Natural killer cell (primary cell): ENCODE results near the gene TRAK1. TPM values are rescaled to one million over a fixed set of nuclear protein-coding genes. Genes with fewer than 3 reads are reported as not detected.

Experiments used
- ATAC-seq, 3 donors: fragments of 150-1000 bp in 2 of 3; fragments of 200-7000 bp in 1 of 3; cut with Tn5 transposase; 1 replicate in 1 of 3; 2 replicates in 2 of 3; pipeline ENCODE4 v1.10.0; 2021; ENCODE audit warnings: mild to moderate bottlenecking in 2 of 3, moderate library complexity in 2 of 3
- DNase-seq, 2 donors: peaks; one replicate each; pipeline versions ENCODE4 v3.0.0 to v3.0.0-alpha.2; 2013 to 2021; ENCODE audit warnings: mixed read lengths in 1 of 2
- H3K27ac ChIP-seq: one replicate; pipeline ENCODE4 v1.5.1; 2013; ENCODE audit warnings: mild to moderate bottlenecking, low read length
- H3K27me3 ChIP-seq: one replicate; pipeline ENCODE4 v1.6.1; 2013; ENCODE audit warnings: low read length; ENCODE audit not compliant: control insufficient read depth, insufficient read depth
- H3K36me3 ChIP-seq: one replicate; pipeline ENCODE4 v1.6.1; 2013; ENCODE audit warnings: low read length; ENCODE audit not compliant: control insufficient read depth, insufficient read depth
- H3K4me1 ChIP-seq: one replicate; pipeline ENCODE4 v1.6.1; 2013; ENCODE audit warnings: low read length; ENCODE audit not compliant: control insufficient read depth, insufficient read depth
- H3K4me3 ChIP-seq: one replicate; pipeline ENCODE4 v1.5.1; 2013; ENCODE audit warnings: low read length
- H3K9me3 ChIP-seq: one replicate; pipeline ENCODE4 v1.6.1; 2013; ENCODE audit warnings: low read length; ENCODE audit not compliant: control insufficient read depth, insufficient read depth
- H3K27ac Mint-ChIP-seq, 2 donors: one replicate each; pipeline ENCODE4 v1.8.0; 2022; ENCODE audit warnings: mild to moderate bottlenecking in 2 of 2, mixed read lengths in 2 of 2, moderate library complexity in 1 of 2
- H3K27me3 Mint-ChIP-seq, 2 donors: one replicate each; pipeline ENCODE4 v1.8.0; 2022; ENCODE audit warnings: low read depth in 2 of 2, mixed read lengths in 2 of 2
- H3K36me3 Mint-ChIP-seq: one replicate; pipeline ENCODE4 v1.8.0; 2022; ENCODE audit warnings: mixed read lengths
- H3K4me1 Mint-ChIP-seq, 2 donors: one replicate each; pipeline ENCODE4 v1.8.0; 2022; ENCODE audit warnings: mixed read lengths in 2 of 2
- H3K4me3 Mint-ChIP-seq: one replicate; pipeline ENCODE4 v1.8.0; 2022; ENCODE audit warnings: mild to moderate bottlenecking, moderate library complexity, mixed read lengths
- H3K9me3 Mint-ChIP-seq, 2 donors: one replicate each; pipeline ENCODE4 v1.8.0; 2022; ENCODE audit warnings: mixed read lengths in 2 of 2
- CTCF ChIP-seq: fragments of 200-600 bp; IDR thresholded peaks from one replicate; pipeline ENCODE4 v1.8.0; 2022; ENCODE audit warnings: antibody characterized with exemption
- WGBS: methylation state at CpG from one replicate; pipeline ENCODE4 v1.1.7; 2013; ENCODE audit warnings: missing lambda C conversion rate; ENCODE audit not compliant: insufficient coverage; 5-methylcytosine and 5-hydroxymethylcytosine counted together
- intact Hi-C: fragments of 100-400 bp; cut with micrococcal nuclease; formaldehyde crosslinking; loops from one replicate; pipeline ENCODE4 v1.14.2; 2022
- total RNA-seq, 4 donors: library from RNA; stranded (reverse); fragments of 120-200 nt in 1 of 4; gene quantifications; one replicate each; pipeline versions ENCODE4 v1.2.3 to v1.2.4, GENCODE V29; 2013 to 2022

TRAK1 gene
- total RNA-seq, 3 donors from 2014 or later (not counting 1 experiment from before 2014, with no cell fraction given), result 30.7 to 31.8 (median 31.8) TPM

DNA sequence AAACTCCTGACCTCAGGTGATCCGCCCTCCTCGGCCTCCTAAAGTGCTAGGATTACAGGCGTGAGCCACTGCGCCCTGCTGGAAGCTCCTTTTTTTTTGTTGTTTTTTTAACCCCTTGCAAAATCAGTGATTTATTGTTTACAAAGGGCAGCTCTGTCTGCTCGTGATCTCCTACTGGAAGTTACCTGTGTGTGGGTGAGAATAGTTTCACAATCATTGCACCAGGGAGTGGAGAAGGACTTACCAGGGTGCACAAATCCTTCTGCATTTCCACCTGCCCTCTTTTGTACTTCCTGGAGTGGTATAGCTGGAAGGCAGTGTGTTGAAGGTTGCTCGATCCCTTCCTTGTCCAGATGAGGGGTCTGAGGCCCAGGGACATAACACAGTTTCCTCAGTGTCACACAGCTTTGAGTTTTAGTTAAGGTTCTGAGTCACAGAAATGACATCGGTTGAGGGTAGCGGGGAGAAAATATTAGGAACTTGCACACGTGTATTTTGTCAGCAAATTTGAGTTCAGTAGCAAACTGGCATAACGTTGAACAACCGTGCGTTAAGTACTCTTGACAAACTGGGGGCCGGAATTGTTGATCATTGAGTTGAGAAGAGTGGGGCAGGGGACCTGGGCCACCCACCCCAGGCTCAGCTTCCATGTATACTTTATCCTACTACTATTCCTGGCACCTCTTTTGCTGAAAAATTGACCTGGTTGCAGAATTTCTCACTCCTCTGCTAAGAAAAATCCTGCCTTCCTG, 11.3 kb upstream of the TRAK1 start:
- H3K4me1 ChIP-seq, result peaks cover 22% of the 10 kb centered on the region
- peaks cover 49 to 55% of the 10 kb centered on the region in 2 donors for H3K4me1 Mint-ChIP-seq
- DNase-seq (no peak), ATAC-seq (no peak)
- no peaks in the 10 kb centered on the region for H3K27me3 ChIP-seq
- no peaks in the 10 kb centered on the region for H3K36me3 ChIP-seq
- no peaks in the 10 kb centered on the region for H3K9me3 Mint-ChIP-seq
- H3K27me3 Mint-ChIP-seq, result no peaks in the 10 kb centered on the region
- 74% methylated on average over 13 of the region's 13 CpGs for WGBS
- H3K4me3 Mint-ChIP-seq, result no peak overlapping the region
- H3K9me3 ChIP-seq, result no peaks in the 10 kb centered on the region
- H3K27ac ChIP-seq, result peak overlapping the region; percentile 53
- no peaks in the 10 kb centered on the region for H3K36me3 Mint-ChIP-seq
- intact Hi-C loops, result no loop called here
- no peak overlapping the region for H3K4me3 ChIP-seq
- H3K27ac Mint-ChIP-seq, result peak overlapping the region; percentile 83 to 88
- no peak for TF ChIP-seq CTCF

DNA sequence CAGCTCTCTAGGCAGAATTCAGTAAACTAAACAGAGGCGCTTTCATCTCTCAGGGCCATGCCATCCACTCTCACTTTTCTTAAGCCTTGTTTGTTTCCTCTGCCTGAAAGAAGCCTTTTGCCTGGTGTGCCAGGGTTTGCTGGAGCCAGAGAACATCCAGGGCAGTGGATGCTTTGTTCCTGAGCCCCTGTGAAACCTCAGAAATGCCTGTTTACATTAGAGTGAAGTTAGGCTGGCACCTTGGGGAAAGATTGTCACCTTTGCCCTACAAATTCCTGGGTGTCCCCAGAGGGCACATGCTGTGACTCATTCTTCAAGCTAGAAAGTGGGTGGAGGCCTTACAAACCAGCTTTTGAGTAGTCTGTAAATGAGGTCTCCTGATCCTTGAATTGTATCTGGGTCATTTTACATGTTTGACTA, 10.7 kb upstream of the TRAK1 start:
- Mint-ChIP-seq H3K9me3 (no peaks in the 10 kb centered on the region), H3K4me1 (peaks cover 53 to 56% of the 10 kb centered on the region in 2 donors), H3K27me3 (no peaks in the 10 kb centered on the region), H3K36me3 (no peaks in the 10 kb centered on the region), H3K27ac (peak overlapping the region; percentile 83 to 88), H3K4me3 (no peak overlapping the region)
- no peaks in the 10 kb centered on the region for H3K36me3 ChIP-seq
- DNase-seq (peak in 1 of 2 donors; percentile 43), ATAC-seq (peak; percentile 47 to 77 (median 64))
- H3K4me1 ChIP-seq, result peaks cover 22% of the 10 kb centered on the region
- peak overlapping the region; percentile 53 for H3K27ac ChIP-seq
- H3K9me3 ChIP-seq, result no peaks in the 10 kb centered on the region
- no peak for TF ChIP-seq CTCF
- intact Hi-C loops, result no loop called here
- no peaks in the 10 kb centered on the region for H3K27me3 ChIP-seq
- 55% methylated on average over 1 of the region's 1 CpG for WGBS
- H3K4me3 ChIP-seq, result no peak overlapping the region

- peak overlapping the region; percentile 56 for H3K27ac ChIP-seq
Observed at GRCh38 chr3:42081838-42082473, 9.2 kb upstream of the TRAK1 start.

More at GRCh38 chr3:42081838-42082473, 9.2 kb upstream of the TRAK1 start:
- TF ChIP-seq CTCF, result no peak
- H3K36me3 ChIP-seq, result no peaks in the 10 kb centered on the region
- H3K27me3 Mint-ChIP-seq, result no peaks in the 10 kb centered on the region
- DNase-seq (no peak), ATAC-seq (peak in 1 of 3 donors; percentile 37)
- H3K4me1 ChIP-seq, result peaks cover 22% of the 10 kb centered on the region
- peak overlapping the region; percentile 68 for H3K4me3 Mint-ChIP-seq
- no peaks in the 10 kb centered on the region for H3K27me3 ChIP-seq
- no peaks in the 10 kb centered on the region for H3K9me3 ChIP-seq
- H3K27ac Mint-ChIP-seq, result peak overlapping the region; percentile 83 to 88
- peaks cover 54 to 62% of the 10 kb centered on the region in 2 donors for H3K4me1 Mint-ChIP-seq
- no peak overlapping the region for H3K4me3 ChIP-seq
- no peaks in the 10 kb centered on the region for H3K36me3 Mint-ChIP-seq
- intact Hi-C loops, result no loop called here
- H3K9me3 Mint-ChIP-seq, result no peaks in the 10 kb centered on the region
- WGBS, result 71% methylated on average over 5 of the region's 7 CpGs
